T-helper 2 cell treated with Interferon-gamma antibody and Interleukin-4, amounts not matched to agents 100 ng/mL and 5 ng/mL, for 36 hours (primary cell): ENCODE data around the gene FAM25G. TPM values are rescaled to one million over a fixed set of nuclear protein-coding genes. Genes with fewer than 3 reads are reported as not detected.

Source experiments
- intact Hi-C: fragments of 100-400 bp; cut with micrococcal nuclease; formaldehyde crosslinking; loops from one replicate; pipeline ENCODE4 v1.15.1; 2023
- total RNA-seq: library from RNA; stranded (reverse); gene quantifications from 2 replicates; pipeline ENCODE4 v1.2.3, GENCODE V29; 2022

Gene FAM25G
- total RNA-seq, 1 donor from 2014 or later: not detected

GRCh38 chr10:47449102-47449978 is 42.2 kb downstream of the FAM25G start:
- intact Hi-C loops: no loop called here

GRCh38 chr10:47447705-47448104 is 43.8 kb downstream of the FAM25G start:
- intact Hi-C loops: no loop called here

- intact Hi-C loops: no loop called here
These were observed 44.3 kb downstream of the FAM25G start for GRCh38 chr10:47447209-47447608.

- intact Hi-C loops: no loop called here
These were observed 45.8 kb downstream of the FAM25G start for GRCh38 chr10:47445720-47446119.

GRCh38 chr10:47444047-47444446 is 47.5 kb downstream of the FAM25G start:
- intact Hi-C loops: no loop called here

GRCh38 chr10:47443145-47443544 is 48.4 kb downstream of the FAM25G start:
- intact Hi-C loops: no loop called here

GRCh38 chr10:47442351-47442750 is 49.1 kb downstream of the FAM25G start:
- intact Hi-C loops: no loop called here

- intact Hi-C loops: no loop called here
These were observed 49.6 kb downstream of the FAM25G start for GRCh38 chr10:47441938-47442337.

- intact Hi-C loops: no loop called here
These were observed 51.3 kb downstream of the FAM25G start for GRCh38 chr10:47440207-47440606.

- intact Hi-C loops: no loop called here
These were observed 52.5 kb downstream of the FAM25G start for GRCh38 chr10:47438857-47439474.

Other genes starting within 250 kb of the FAM25G start
- not detected in 2 replicates for gene GDF10, start 191.5 kb downstream of the FAM25G start, total RNA-seq
- gene GDF2, start 169.2 kb downstream of the FAM25G start, total RNA-seq: not detected in 2 replicates
- not detected in 2 replicates for gene RBP3, start 143.3 kb downstream of the FAM25G start, total RNA-seq
- gene ZNF488, start 107.4 kb downstream of the FAM25G start, total RNA-seq: 0.93 and 1.3 TPM in 2 replicates
- 5.8 and 6.0 TPM in 2 replicates for gene ANXA8, start 7.6 kb downstream of the FAM25G start, total RNA-seq
- gene AGAP9, start 31.9 kb upstream of the FAM25G start, total RNA-seq: 16.1 and 18.2 TPM in 2 replicates